NB4 (cell line): ENCODE data around the gene CALCOCO1.

Experiments
- CTCF ChIP-seq: IDR thresholded peaks from one replicate; pipeline ENCODE4 v1.5.1; 2012; ENCODE audit warnings: low read depth, low read length
- MAX ChIP-seq: IDR thresholded peaks from 2 replicates; pipeline ENCODE4 v1.6.1; 2011; ENCODE audit warnings: low read depth, low read length
- MYC ChIP-seq: IDR thresholded peaks from 2 replicates; pipeline ENCODE4 v1.6.1; 2011; ENCODE audit warnings: low read depth, low read length
- POLR2A ChIP-seq: IDR thresholded peaks from 2 replicates; pipeline ENCODE4 v1.6.1; 2011; ENCODE audit warnings: mild to moderate bottlenecking; ENCODE audit not compliant: insufficient read length; ENCODE audit errors: extremely low read depth

GRCh38 chr12:53703756-53704155 is 23.5 kb downstream of the CALCOCO1 start:
- TF ChIP-seq POLR2A (no peak), MYC (no peak), CTCF (no peak), MAX (no peak)
